Inferior parietal cortex (tissue), 1 donor: ENCODE measurements around the gene MTIF3.
"Not testable (repeated sequence)": the region's sequence is repeated elsewhere in the genome, so short reads cannot be mapped to it uniquely, and the experiment has no call there.

Experiments
- DNase-seq: peaks from one replicate; pipeline ENCODE4 v3.0.0-alpha.2; 2016; ENCODE audit errors: extremely low spot score

Gene MTIF3

DNA sequence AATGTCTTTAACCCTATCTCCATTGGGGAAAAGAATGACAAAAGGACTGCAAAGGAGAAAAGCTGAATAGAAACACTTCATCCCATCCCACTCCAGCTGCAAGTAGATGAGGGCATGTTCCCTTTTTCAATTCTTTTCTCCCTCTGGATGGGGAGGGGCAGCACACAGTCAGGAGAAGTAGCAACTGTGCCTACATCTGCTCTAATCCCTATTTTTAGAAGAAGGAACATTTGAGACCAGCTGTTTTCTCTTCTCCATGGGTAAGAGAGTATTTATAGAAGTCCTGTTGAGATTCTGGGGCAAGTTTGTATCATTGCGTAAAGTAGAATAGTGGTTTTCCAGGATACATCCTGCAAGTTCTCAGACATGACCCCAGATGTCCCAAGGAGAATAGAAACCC lies 35.2 kb downstream of the MTIF3 start:
- peak; percentile 16 for DNase-seq

DNA sequence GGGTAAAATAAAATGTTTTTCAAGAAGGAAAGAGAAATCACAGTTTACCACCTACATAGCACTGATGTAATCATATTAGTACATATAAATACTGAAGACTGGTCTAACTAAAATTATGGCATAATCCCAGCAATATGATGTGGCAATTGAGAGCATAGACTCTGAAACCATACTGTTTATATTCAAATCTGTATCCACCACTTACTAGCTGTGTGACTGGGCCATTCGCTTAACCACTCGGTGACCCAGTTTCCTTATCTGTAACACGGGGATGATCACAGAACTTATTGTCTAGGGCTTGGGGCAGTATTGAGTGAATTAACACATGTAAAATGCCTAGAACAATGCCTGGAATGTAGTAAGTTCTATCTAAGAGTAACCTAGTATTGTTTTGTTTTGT lies 39.0 kb downstream of the MTIF3 start:
- no peak for DNase-seq

DNA sequence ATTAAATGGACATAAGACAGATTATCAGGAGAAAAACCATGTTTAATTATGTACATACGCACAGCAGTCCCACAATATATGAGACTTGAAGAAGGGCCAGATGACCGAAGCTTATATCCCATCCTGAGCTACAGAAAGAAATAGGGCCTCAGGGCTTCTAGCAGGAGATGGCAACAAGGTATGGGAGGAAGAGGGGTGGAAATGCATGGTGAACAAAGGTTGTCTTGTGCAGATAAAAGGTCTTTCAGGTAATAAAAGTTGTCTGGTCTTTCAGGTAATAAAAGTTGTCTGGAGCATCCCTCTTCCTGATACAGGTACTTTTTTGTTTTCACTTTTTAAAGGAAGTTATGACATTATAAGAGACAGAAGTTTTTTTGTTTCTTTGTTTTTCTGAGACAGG lies 41.4 kb downstream of the MTIF3 start:
- DNase-seq: no peak

- DNase-seq: no peak
Measured at GRCh38 chr13:27408074-27408473, 42.3 kb downstream of the MTIF3 start.

- DNase-seq: peak; percentile 49
Measured at GRCh38 chr13:27406178-27406939, 44.0 kb downstream of the MTIF3 start.

DNA sequence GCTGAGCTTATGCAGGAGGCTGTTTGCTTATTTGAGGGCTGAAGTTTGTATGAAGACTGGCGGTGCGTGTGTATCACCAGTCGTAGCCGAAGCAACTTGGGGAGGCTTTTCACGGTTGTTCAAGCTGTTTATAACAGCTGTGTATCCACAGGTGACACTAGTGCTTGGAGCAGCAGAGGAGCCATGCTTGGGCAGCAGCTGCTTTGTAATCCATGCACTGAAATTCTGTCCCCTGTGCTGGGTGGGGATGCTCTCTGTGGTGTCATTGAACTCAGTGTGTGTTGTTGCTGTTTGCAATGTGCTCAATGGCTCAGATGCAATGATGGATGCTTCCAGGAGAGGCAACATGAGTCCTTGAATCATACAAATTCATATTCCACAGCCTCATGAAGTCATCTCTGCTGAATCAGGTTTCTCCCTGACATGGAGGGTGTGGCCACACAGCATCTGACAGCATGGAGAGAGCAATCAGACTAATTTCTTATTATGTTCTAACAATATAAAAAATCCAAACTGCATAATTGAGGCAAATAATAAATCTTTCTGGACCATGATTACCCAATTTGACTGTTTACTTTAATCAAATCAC lies 44.7 kb downstream of the MTIF3 start:
- DNase-seq: no peak

DNA sequence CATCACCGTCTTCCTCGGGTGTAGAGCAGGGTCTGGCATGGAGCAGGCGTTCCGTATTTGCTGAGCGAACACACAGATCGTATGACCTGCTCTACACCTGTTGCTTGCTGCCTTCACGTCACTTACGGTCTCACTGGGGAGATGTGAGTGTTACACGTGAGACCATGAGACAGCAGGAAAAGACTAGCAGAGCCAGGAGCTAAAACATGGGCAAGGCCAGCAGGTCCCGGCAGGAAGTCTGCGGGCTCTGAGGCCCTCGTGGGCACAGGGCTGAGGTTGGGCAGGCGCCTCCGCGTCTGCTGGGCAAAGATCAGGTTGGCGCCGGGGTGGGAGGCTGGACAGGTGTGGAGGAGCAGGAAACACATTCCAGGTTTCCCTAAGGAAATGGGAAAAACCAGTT lies 45.7 kb downstream of the MTIF3 start:
- no peak for DNase-seq

DNA sequence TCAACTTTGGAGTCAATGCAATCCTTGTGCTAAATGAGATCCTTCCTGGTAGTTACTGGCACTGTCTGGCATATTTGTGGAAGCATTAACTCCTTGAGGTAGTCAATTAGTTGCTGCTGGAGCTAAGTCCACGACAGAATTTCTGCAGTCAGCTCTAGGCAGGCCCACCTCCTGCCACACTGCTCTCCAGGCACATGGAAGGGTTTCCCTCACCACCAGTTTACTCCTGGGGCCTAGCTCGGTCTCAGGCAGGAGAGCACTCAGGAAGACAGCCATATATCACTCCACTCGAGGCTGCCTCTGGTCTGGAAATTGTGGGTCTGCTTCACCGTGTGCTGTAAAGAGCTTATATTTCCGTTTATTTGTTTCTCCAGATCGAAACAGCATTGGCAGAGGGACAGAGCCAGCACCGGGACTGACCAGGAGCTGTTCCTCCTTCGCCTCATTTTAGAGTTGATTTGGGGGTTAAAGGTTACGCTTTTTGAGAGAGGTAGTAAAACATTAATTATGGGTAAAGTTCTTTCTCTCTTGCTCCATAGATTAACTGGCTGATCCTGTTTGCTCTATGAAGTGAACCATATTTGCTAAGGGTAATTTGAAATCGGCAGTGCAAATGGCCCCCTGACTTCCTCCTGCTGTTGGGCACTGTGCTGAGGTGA lies 46.5 kb downstream of the MTIF3 start:
- no peak for DNase-seq

DNA sequence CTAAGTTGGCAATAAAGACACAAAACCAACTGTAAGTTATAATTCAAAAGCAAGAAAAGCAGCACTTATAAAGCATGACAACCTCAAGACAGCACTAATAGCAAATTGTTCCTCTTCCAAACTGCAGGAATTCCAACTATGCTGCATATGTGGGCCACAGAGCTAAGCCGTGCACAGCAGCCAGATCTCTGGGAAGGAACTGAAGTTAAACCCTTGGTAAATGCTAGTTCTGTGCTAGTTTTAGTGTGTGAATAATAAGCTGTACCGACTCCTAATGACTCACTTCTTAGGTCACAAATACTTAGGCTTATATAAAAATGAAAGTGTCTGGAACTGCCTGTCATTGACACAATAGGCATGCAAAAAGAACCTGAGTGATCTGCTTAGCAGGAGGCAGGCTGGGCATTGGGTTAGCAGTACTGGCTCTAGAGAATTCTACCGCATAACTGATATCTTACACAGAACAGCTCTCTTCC lies 47.1 kb downstream of the MTIF3 start:
- DNase-seq: no peak

DNA sequence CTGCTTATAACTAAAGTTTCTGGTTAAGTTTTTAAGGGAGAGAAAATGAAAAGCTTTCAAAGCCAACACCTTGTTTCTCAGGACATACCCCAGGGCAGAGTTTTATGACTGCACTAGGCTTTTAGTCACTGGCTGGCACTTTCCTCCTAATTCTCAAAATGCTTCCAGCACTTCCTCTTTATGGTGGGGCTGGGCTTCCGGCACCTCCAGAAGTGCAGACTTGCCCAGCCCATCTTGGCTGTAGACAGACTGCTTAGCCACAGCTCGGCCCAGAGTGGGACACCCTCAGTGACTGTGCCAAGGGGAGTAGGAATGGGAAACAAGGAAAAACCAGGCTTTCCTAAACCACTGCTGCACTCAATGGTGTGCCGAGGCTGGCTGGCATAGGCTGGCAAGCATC lies 49.2 kb downstream of the MTIF3 start:
- DNase-seq: no peak

GRCh38 chr13:27400405-27400804 lies 50.0 kb downstream of the MTIF3 start:
- DNase-seq: not testable (repeated sequence)

- DNase-seq: no peak
Measured at GRCh38 chr13:27398360-27398759, 52.0 kb downstream of the MTIF3 start.

GRCh38 chr13:27396252-27396846 lies 54.0 kb downstream of the MTIF3 start:
- DNase-seq: no peak

- no peak for DNase-seq
Measured at GRCh38 chr13:27395007-27395510, 55.3 kb downstream of the MTIF3 start.

DNA sequence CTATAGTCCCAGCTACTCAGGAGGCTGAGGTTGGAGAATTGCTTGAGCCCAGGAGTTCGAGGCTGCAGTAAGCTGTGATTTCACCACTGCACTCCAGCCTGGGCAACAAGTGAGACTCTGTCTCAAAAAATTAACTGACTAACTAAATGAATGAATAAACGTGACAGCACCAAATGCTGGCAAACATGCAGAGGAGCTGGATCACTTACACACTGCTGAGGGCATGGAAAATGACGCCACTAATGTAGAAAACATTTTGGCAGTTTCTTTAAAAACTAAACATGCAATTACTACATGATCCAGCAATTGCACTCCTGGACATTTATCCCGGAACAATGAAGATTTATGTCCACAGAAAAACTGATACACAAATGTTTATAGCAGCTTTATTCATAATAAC lies 57.3 kb downstream of the MTIF3 start:
- DNase-seq: no peak

DNA sequence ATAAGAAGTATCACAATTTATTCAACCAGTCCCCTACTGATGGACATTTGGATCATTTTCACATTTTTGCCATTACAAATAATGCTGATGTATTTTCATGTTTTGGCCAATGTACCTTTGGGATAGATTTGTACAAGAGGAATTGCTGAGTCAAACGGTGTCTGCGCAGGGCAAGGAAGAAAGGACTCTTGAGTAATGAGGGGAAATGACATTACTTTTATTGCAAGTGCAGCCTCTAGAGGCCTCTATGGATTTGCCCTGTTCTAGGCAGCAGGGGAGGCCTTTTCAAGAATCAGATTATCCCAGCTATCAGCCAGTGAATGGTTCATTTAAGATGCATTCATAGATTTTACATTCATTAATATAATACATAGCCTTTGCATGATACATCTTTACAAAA lies 58.9 kb downstream of the MTIF3 start:
- no peak for DNase-seq

- DNase-seq: no peak
Measured at GRCh38 chr13:27389891-27390290, 60.5 kb downstream of the MTIF3 start.

- DNase-seq: no peak
Measured at GRCh38 chr13:27388241-27388640, 62.1 kb downstream of the MTIF3 start.
